GM21447 (cell line): Measurements from ENCODE around the gene KRTAP3-2.
"Not testable (repeated sequence)": the region's sequence is repeated elsewhere in the genome, so short reads cannot be mapped to it uniquely, and the experiment has no call there.

Experiments
- ATAC-seq: cut with Tn5 transposase; IDR thresholded peaks from one replicate; pipeline ENCODE4 v1.9.1; 2021; ENCODE audit not compliant: unreplicated experiment

KRTAP3-2 gene

GRCh38 chr17:40999563-40999962 is at the start of gene KRTAP3-2:
Gene KRTAP3-2 (minus strand): TSS chr17:40999906. CDS start chr17:40999853, 53 bp downstream.
- ATAC-seq: not testable (repeated sequence)

GRCh38 chr17:41049110-41049509 is 49.4 kb upstream of the KRTAP3-2 start:
- ATAC-seq: no peak

- ATAC-seq: no peak
Observed at GRCh38 chr17:41048441-41048840, 48.7 kb upstream of the KRTAP3-2 start.

GRCh38 chr17:41046735-41047465 is 47.2 kb upstream of the KRTAP3-2 start, which contains the start of gene KRTAP2-1:
Gene KRTAP2-1 (minus strand): TSS chr17:41047316. CDS start chr17:41047267, 49 bp downstream.
- not testable (repeated sequence) for ATAC-seq

GRCh38 chr17:41042953-41043352 is 43.2 kb upstream of the KRTAP3-2 start:
- no peak for ATAC-seq

- not testable (repeated sequence) for ATAC-seq
Observed at GRCh38 chr17:41040783-41041571, 41.3 kb upstream of the KRTAP3-2 start, which contains the start of gene KRTAP1-1. Gene KRTAP1-1 (minus strand): TSS chr17:41041450. CDS start chr17:41041397, 53 bp downstream.

GRCh38 chr17:41037853-41038350 is 38.2 kb upstream of the KRTAP3-2 start:
- no peak for ATAC-seq

DNA sequence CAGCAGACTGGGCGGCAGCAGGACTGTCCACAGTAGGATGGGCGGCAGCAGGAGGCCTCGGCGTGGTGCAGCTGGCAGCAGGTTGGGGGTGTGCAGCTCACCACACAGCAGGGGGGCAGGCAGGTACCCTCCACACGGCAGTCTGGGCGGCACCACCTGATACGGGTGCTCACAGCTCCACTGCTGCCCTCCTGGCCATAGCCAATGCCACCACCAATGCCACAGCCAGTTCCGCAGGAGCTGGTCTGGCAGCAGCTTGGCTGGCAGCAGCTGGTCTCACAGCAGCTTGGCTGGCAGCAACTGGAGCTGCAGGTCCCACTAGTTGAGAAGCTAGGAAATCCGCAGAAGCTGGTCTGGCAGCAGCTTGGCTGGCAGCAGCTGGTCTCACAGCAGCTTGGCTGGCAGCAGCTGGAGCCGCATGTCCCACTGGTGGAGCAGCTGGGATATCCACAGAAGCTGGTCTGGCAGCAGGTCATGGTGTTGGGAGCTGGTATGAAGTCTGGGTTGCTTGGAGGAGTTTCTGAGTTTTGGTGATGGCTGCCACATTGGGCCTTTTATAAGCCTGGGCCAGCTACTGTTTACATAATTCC is 34.7 kb upstream of the KRTAP3-2 start, which contains the start of gene KRTAP1-3:
KRTAP1-3 (minus strand) TSS at position 529 of the 590 bp plus-strand sequence; CDS start at position 476, 53 bp downstream.
- not testable (repeated sequence) for ATAC-seq

- no peak for ATAC-seq
Observed at GRCh38 chr17:41029633-41030245, 30.0 kb upstream of the KRTAP3-2 start, which contains the start of gene KRTAP1-4. Gene KRTAP1-4 (minus strand): TSS chr17:41030195. CDS start chr17:41030078, 117 bp downstream.

- no peak for ATAC-seq
Observed at GRCh38 chr17:41026715-41027471, 27.2 kb upstream of the KRTAP3-2 start, which contains the start of gene KRTAP1-5. Gene KRTAP1-5 (minus strand): TSS chr17:41027208. CDS start chr17:41027155, 53 bp downstream.

DNA sequence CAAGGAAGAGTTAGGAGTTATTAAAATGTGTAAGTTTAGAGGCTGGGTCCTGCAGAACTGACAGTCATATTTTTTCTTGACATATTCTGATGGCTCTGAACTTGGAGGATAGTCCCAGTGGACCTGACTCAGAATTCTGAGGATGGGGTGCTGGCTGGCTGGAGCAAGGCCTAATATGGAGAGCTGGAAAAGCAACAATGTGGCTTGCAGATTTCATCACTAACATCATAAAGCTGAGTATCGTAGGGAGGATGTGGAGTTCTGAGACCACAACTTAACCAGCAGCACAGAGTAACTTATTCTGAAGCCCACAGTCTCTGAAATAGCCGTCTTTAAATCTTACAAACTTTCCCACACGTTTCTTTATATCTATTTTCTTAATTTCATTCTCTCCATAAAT is 25.0 kb upstream of the KRTAP3-2 start:
- no peak for ATAC-seq

DNA sequence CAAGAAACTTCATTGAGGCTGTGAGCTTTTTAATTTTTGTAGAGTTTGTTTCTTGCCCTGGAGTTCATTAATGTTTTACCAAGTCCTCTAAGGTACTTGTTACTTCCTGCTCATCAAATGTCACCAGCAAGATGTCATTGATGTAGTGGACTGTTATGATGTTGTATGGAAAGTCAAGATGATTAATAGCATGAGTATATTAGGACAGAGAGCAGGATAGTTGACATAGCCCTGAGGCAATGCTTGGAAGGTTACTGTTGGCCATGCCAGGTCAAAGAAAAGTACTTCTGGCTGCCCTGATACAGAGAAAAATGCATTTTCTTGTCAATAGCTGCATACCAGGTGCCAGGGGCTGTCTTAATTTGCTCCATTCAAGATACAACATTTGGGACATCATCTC is 20.6 kb upstream of the KRTAP3-2 start:
- no peak for ATAC-seq

GRCh38 chr17:41019415-41019814 is 19.7 kb upstream of the KRTAP3-2 start:
- ATAC-seq: no peak

GRCh38 chr17:41018541-41018940 is 18.8 kb upstream of the KRTAP3-2 start:
- no peak for ATAC-seq

- no peak for ATAC-seq
Observed at GRCh38 chr17:41016578-41017215, 17.0 kb upstream of the KRTAP3-2 start.

GRCh38 chr17:41015454-41015853 is 15.7 kb upstream of the KRTAP3-2 start:
- ATAC-seq: no peak

- ATAC-seq: no peak
Observed at GRCh38 chr17:41013606-41014005, 13.9 kb upstream of the KRTAP3-2 start.

DNA sequence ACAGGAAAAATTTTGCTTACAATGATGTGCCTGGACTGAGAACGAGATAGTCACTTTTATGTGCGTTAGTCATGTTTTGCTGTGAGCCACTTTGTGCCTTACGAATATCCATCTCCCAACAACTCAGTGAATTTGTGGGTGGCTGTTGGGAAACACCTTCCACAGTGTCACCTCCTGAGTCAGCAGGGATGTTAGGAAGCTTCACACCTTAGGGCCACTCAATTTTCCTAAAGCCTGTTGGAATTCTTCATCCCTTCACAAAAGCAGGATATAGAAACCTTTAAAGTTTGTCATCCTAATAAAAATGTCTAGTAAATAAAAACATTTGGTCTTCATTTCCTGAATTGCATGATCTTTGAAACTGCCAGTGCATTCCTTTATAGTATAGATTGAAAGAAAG is 13.5 kb upstream of the KRTAP3-2 start:
- no peak for ATAC-seq
